HL-60 (cell line): ENCODE results near the gene DAP.
"Not testable (repeated sequence)": the region's sequence is repeated elsewhere in the genome, so short reads cannot be mapped to it uniquely, and the experiment has no call there.

Source experiments
- DNase-seq, 2 experiments: peaks; one replicate each; pipeline ENCODE4 v3.0.0-alpha.2; 2010 to 2020; ENCODE audit warnings: low read depth in 1 of 2, low spot score in 1 of 2
- H3K27ac ChIP-seq: fragments of 250-450 bp; sonication (Bioruptor Pico); replicated peaks from 2 replicates; pipeline ENCODE4 v1.5.1; 2020; ENCODE audit warnings: mild to moderate bottlenecking, moderate library complexity
- H3K27me3 ChIP-seq: fragments of 250-450 bp; sonication (Bioruptor Pico); 2 replicates; pipeline ENCODE4 v1.5.1; 2021; ENCODE audit warnings: mild to moderate bottlenecking, moderate library complexity; ENCODE audit not compliant: insufficient read depth, poor library complexity, severe bottlenecking
- H3K4me3 ChIP-seq: replicated peaks from 2 replicates; pipeline ENCODE4 v1.5.1; 2011; ENCODE audit warnings: mild to moderate bottlenecking, control low read depth, low read length; ENCODE audit not compliant: insufficient read depth
- CTCF ChIP-seq: IDR thresholded peaks from one replicate; pipeline ENCODE4 v1.5.1; 2011; ENCODE audit warnings: low read length, control low read depth, inconsistent platforms; ENCODE audit not compliant: insufficient read depth
- GABPA ChIP-seq: IDR thresholded peaks from 2 replicates; pipeline ENCODE4 v1.6.1; 2012; ENCODE audit warnings: low read depth
- POLR2AphosphoS5 ChIP-seq: IDR thresholded peaks from 2 replicates; pipeline ENCODE4 v1.6.1; 2012; ENCODE audit warnings: low read depth
- SPI1 ChIP-seq: IDR thresholded peaks from 2 replicates; pipeline ENCODE4 v1.6.1; 2012; ENCODE audit warnings: low read depth, mild to moderate bottlenecking, borderline replicate concordance
- TF ChIP-seq, protein P1 (sequence below): IDR thresholded peaks from 2 replicates; pipeline ENCODE4 v1.6.1; 2012; ENCODE audit warnings: low read depth; ENCODE audit not compliant: insufficient replicate concordance

The DAP gene

DNA sequence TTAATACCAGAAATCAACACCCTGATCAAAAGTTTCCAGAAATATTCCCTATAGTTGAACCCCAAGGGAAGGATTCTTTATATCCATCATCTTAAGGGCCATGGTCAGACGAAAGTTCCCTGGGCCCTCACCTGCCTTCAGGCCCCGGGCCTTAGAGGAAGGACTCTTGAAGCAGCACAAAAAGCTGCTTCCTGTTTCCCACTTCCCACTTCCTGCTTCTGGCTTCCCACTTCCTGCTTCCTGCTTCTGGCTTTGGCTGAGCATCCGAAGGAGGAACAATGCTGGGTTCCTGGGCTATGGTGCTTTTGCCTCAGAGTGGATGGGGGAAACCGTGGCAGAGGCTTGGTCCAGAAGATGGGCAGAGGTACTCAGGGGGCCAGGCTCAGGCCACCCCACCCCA lies 25.8 kb upstream of the DAP start:
- Histone ChIP-seq H3K27me3 (no peaks in the 10 kb centered on the region), H3K27ac (no peak overlapping the region), H3K4me3 (no peak overlapping the region)
- TF ChIP-seq POLR2AphosphoS5: no peak
- TF ChIP-seq SPI1: peak; percentile 49; the same call in 1 of the 2 replicates
- peak in 1 of 2 experiments; percentile 42 for DNase-seq

- H3K27ac ChIP-seq, H3K4me3 ChIP-seq, H3K27me3 ChIP-seq, DNase-seq: not testable (repeated sequence)
Measured at GRCh38 chr5:10780208-10780607, 19.2 kb upstream of the DAP start.

DNA sequence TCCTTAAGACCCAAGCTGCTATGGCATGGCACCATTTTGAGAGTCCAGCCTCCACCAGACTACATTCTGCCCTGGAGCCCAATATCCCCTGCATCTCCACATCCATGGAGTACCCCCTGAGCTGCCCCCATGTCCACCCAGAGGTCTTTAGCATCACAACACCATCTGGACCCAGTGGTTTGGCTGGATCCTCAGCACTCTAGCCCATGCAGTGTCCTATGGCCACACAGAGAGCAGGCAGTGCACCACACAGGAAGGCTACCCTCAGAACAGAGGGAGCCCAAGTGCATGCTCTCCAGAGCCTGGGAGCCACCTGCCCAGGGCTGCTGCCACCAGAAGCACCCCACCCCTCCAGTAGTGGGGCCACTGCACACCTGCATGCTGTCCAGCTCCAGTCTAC lies 18.6 kb upstream of the DAP start:
- H3K27ac ChIP-seq: no peak overlapping the region
- no peak for TF ChIP-seq CTCF
- TF ChIP-seq SPI1: no peak
- TF ChIP-seq, protein P1, sequence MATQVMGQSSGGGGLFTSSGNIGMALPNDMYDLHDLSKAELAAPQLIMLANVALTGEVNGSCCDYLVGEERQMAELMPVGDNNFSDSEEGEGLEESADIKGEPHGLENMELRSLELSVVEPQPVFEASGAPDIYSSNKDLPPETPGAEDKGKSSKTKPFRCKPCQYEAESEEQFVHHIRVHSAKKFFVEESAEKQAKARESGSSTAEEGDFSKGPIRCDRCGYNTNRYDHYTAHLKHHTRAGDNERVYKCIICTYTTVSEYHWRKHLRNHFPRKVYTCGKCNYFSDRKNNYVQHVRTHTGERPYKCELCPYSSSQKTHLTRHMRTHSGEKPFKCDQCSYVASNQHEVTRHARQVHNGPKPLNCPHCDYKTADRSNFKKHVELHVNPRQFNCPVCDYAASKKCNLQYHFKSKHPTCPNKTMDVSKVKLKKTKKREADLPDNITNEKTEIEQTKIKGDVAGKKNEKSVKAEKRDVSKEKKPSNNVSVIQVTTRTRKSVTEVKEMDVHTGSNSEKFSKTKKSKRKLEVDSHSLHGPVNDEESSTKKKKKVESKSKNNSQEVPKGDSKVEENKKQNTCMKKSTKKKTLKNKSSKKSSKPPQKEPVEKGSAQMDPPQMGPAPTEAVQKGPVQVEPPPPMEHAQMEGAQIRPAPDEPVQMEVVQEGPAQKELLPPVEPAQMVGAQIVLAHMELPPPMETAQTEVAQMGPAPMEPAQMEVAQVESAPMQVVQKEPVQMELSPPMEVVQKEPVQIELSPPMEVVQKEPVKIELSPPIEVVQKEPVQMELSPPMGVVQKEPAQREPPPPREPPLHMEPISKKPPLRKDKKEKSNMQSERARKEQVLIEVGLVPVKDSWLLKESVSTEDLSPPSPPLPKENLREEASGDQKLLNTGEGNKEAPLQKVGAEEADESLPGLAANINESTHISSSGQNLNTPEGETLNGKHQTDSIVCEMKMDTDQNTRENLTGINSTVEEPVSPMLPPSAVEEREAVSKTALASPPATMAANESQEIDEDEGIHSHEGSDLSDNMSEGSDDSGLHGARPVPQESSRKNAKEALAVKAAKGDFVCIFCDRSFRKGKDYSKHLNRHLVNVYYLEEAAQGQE: no peak
- TF ChIP-seq POLR2AphosphoS5: no peak
- no peak for TF ChIP-seq GABPA

GRCh38 chr5:10778179-10778910 lies 17.3 kb upstream of the DAP start:
- Histone ChIP-seq H3K27me3 (no peaks in the 10 kb centered on the region), H3K27ac (no peak overlapping the region), H3K4me3 (no peak overlapping the region)
- TF ChIP-seq, protein P1: no peak
- TF ChIP-seq SPI1 (no peak), CTCF (no peak), GABPA (no peak), POLR2AphosphoS5 (no peak)
- no peak for DNase-seq

More for the DNA sequence above, 18.6 kb upstream of the DAP start:
- no peak for DNase-seq
- no peak overlapping the region for H3K4me3 ChIP-seq
- no peaks in the 10 kb centered on the region for H3K27me3 ChIP-seq

DNA sequence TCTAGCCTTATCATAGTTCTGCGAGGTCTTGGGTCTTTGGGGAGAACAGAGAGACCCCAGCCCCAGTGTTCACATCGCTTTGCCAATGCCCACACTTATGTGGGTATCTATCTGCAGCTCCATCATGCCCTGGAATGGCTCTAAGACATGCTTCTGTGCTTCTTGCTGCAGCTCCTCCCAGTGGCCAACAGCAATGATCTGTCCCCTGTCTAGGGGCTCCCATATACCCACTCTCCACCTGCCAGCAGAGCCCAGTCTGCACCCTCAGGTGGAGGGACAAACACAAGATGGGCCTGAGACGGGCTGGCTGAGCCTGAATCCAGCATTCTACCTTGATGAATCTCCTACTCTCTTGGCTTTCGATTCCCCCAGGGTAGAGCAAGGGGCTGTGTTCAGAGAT lies 14.6 kb upstream of the DAP start:
- H3K27me3 ChIP-seq: no peaks in the 10 kb centered on the region
- no peak overlapping the region for H3K27ac ChIP-seq
- no peak overlapping the region for H3K4me3 ChIP-seq
- no peak for DNase-seq
- TF ChIP-seq POLR2AphosphoS5 (no peak), SPI1 (no peak), GABPA (no peak), CTCF (no peak)
- TF ChIP-seq, protein P1: no peak
